NOMO-1 treated with dmso at 0.1 percent for 144 hours (cell line): Measurements from ENCODE around the gene VAMP4.
A peak's percentile ranks its signal among the peaks of the same experiment; 100 is the strongest.

Experiments used
- DNase-seq: peaks from one replicate; lab custom pipeline; 2025; ENCODE audit not compliant: unreplicated experiment; lab: John Stamatoyannopoulos, UW

The VAMP4 gene, protein sequence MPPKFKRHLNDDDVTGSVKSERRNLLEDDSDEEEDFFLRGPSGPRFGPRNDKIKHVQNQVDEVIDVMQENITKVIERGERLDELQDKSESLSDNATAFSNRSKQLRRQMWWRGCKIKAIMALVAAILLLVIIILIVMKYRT

DNA sequence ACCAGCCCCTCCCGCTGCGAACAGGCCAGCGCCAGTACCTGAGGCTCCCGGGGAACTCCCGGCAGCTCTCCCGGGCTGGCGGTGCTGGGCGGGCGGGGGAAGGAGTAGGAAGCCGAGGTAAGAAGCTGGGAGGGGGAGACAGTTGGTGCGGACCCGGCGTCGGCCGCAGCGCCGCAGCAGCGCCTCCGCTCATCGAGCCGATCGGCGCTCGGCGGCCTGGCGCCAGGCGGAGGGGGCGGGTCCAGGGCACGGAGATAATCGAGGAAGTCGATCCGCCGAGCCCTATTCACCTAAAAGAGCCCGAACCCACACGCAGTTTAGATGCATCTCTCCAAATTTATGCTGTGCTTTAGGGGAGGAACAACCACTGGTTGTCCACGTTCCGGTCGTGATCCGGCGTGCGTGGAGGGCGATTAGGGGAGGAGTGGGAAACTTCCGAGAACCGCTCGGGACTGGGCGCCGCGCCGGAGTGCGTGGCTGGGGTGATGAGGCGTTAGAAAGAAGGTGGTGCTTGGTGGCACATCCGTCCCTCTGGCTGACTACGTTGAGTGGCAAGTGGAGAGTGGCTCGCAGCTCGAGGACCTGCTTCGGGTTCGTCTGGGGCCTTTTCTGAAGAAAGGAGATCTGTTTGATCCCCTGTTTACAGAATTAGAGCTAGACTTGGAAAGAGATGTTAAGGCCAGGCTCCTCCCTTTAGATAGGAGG is at the start of gene VAMP4:
VAMP4 (minus strand) TSS at position 194 of the 705 bp plus-strand sequence. CDS start 3,651 bp downstream, outside the sequence.
- DNase-seq, result peak; percentile 61

DNA sequence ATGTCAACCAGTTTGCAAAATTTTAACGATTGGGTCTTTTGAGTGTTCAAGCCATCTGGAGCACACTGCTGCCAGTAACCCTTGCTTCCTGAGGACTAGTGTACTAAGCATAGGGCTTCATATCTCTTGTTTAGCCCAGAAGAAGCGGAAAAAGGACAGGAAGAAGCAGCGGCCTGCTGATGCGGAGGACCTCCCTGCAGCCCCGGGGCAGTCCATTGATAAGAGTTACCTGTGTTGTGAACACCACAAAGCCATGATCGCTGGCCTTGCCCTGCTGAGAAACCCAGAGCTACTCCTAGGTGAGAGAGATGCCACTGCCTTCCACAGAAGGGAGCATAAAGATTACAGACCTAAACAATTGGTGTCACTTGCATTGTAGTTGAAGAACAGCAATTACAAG is 48.5 kb upstream of the VAMP4 start:
- DNase-seq, result no peak

DNA sequence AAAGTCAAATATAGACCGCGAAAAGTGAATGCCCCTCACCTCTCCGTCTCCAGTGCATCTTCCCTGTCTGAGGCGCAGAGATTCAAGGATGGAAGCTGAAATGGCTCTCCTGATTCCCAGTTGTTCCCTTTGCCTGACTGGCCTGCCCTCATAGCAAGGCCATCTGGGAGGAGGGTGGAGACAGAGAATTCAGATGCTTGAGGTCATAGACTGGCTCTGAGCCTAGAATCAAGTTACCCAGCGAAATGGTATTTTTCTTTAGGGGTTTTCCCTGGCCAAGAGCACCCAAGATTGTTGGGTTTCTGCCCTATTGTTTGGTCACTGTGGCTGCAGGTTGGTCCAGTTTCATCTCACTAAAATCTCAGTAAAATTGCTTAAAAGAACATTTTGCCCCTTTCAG is 46.8 kb upstream of the VAMP4 start:
- no peak for DNase-seq

DNA sequence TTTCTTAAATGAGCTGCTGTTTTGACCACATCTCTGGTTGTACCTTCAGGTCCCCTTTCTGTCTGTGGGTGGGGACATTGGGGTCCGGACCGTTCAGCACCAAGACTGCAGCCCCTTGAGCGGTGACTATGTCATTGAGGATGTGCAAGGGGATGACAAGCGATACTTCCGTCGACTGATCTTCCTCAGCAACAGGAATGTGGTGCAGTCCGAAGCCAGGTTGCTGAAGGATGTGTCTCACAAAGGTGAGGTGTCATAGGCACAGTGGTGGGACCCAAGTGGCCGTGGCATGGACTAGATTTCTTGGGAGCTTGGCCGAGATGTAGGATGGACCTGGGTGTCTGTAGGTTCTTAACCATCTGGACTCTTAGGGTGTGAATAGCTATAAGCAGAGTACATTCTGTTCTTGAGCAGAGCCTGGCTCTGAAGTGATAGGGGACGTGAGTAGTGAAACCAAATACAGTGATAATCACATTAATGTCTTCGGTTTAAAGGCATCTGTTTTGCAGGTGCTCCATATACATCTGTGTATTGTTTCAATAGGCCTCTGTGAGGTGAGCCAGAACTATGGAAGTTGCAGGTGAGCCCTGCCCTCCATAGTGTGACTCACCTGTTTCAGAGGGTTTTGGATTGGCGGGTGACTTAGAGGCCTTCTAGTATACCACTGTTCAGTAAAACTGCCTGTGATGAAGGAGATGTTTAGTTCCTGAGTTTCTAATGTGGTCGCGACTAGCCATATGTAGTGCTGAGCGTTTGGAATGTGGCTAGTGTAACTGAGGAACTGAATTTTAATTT is 46.0 kb upstream of the VAMP4 start:
- no peak for DNase-seq

DNA sequence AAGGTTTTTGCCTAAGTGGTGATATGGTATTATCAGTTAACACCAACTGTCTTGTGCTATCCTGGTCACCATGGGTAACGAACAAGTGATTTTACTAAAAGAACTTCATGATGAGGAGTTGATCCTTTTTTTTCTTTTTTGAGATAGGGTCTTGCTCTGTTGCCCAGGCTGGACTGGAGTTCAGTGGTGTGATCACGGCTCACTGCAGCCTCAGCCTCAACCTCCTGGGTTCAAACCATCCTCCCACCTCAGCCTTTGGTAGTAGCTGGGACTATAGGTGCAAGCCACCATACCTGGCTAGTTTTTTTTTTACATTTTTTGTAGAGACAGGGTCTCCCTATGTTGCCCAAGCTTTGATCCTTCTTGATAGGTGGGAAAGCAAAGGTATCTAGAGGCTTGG is 44.7 kb upstream of the VAMP4 start:
- DNase-seq, result no peak

DNA sequence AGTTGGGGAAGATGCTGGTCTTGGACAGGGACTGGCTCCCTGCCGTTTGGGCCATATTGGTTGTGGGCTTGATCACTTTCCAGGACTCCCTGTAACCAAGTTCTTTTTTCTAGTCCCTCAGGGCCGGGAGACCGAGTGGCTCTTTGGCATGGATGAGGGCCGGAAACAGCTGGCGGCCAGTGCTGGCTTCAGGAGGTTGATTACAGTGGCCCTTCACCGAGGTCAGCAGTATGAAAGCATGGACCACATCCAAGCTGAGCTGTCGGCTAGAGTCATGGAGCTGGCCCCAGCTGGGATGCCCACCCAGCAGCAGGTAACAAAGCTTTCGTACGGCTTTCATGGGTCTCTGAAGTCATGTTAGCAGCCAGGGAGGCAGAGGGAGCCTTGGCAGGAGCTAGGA is 43.9 kb upstream of the VAMP4 start:
- no peak for DNase-seq

DNA sequence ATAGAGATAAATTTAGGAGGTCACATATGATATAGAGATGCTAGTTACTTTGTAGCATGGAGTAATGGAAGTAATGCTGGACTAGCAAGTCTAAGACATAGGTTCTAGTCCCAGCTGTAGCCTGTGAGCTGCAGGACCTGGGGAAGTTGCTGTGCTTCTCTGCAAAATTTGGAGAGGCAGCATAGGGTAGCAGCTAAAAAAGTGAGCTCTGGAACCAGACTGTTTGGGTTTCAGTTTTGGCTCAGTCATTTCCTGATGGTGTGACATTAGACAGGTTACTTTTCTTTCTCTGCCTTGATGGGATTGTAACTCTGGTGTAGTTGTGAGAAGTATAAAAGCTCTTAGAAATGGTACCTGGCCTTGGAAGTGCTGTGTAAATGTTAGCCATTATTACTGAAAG is 42.9 kb upstream of the VAMP4 start:
- DNase-seq, result no peak

DNA sequence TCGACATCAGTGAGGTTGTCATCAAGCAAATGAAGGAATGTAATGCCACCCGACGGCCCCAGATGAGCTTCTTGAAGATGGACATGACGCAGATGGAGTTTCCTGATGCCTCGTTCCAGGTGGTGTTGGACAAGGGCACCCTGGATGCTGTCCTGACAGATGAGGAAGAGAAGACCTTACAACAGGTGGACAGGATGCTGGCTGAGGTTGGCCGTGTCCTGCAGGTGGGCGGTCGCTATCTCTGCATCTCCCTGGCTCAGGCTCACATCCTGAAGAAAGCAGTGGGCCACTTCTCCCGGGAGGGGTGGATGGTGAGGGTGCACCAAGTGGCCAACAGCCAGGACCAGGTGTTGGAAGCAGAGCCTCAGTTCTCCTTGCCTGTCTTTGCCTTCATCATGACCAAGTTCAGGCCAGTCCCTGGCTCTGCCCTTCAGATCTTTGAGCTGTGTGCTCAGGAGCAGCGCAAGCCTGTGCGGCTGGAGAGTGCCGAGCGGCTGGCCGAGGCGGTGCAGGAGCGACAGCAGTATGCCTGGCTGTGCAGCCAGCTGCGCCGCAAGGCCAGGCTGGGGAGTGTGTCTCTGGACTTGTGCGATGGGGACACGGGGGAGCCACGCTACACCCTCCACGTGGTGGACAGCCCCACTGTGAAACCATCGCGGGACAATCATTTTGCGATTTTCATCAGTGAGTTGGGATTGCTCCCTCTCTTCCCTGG is 42.1 kb upstream of the VAMP4 start:
- DNase-seq, result no peak

DNA sequence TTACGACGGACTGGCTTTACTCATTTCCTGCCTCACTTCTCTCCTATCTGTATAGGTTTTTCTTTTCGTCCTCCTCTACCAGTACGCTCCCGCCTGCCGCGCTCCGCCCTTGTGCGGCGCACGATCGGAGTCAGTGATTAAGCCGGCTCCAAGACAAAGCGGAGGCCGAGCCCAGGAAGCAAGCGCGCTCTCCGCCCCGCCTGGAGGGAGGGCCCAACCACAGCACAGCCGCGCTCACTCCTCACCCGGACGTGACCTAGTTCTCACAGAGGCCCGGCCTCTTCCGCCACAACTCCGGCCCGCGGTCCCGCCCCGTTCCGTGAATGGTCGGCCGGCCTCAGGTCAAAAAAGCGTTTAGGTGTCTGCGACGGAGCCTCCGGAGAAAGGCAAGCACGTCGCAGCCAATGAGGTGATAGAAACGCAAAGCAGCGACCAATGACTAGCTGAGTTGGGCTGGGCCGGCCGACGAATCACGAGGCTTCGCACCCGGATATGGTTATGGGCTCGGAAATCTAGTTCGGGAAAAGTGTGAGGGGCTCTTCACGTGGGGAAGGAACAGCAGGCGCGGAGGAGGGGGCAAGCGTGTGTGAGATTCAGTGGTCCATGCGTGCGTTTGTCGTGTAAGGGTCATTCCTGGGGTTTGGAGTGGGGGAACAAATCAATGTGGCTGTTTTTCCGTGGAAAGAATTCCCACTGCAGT is 39.5 kb upstream of the VAMP4 start, which contains the start of gene METTL13:
METTL13 (plus strand) TSS at position 485 of the 700 bp plus-strand sequence. CDS start 308 bp downstream, outside the sequence.
- DNase-seq, result peak; percentile 99

DNA sequence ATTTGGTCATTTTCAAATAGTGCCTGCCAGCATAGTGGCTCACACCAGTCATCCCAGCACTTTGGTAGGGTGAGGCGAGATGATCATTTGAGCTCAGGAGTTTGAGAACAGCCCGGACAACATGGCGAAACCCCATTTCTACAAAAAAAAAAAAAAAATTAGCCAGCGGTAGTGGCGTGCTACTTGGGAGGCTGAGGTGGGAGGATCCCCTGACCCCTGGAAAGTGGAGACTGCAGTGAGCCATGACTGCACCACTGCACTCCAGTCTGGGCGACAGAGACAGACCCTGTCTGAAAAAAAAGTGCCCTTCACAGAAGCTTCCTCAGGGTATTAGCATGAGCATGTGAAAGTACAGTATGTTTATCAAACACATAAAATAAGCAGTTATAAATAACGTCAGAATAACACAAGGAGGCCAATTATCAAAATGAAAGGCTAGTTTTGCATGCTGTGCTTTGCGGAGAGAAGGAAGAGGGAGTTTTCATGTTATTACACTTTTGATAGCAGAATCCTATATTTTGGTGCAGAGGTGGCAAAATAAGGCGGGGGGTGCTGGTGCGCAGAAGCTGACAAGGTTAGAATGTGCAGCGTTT is 38.8 kb upstream of the VAMP4 start:
- DNase-seq, result no peak

DNA sequence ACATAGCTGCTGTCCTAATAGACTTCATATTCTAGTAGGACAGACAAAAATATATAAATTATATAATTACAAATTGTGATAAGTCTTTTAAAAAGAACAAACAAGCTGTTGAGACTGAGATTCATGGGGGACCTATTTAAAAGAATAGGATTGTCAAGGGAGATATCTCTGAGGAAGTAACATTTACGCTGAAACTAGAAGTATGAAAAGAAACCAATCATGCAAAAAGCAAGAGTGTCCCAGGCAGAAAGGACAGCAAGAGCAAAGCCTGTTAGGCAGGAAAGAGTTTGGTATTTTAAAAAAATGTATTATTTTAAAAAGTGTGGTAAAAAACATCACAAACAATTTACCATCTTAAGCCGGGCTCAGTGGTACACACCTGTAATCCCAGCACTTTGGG is 30.4 kb upstream of the VAMP4 start:
- DNase-seq, result no peak

DNA sequence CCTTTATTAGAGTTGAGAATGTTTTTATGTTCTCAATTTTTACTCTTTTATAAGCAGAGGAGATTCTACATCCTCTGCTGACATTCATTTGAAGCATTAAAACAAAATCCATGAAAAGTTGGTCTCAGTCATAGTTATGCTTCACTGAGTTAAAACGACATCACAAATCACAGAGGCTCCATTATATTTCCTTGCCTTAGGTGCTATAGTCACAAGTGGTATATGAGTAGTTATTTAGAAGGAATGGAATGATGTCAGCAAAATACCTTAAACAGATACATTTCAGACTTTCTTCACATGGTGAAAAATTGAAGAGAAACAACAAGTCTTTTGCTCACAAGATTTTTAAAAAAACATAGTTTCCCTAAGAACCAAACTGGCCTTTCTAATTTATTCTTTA is 27.9 kb upstream of the VAMP4 start:
- no peak for DNase-seq

DNA sequence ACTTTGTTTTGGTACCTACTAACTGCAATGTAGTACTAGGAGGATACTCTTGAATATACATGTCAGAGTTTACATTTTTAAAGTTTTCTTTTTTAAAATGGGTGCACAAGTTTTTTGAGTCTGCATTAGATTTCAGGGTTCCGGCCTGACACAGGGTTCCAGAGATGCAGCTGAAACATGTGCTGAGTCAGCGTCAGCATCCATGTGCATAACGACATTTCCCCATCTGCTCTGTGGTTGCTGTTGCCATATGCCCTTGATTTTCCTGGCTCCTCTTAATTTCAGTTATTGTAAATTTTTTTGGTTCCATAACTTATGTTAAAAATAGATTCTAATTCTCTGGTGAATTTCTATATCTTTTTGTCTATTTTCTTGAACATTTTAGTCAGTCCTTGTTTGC is 27.3 kb upstream of the VAMP4 start:
- DNase-seq, result no peak

DNA sequence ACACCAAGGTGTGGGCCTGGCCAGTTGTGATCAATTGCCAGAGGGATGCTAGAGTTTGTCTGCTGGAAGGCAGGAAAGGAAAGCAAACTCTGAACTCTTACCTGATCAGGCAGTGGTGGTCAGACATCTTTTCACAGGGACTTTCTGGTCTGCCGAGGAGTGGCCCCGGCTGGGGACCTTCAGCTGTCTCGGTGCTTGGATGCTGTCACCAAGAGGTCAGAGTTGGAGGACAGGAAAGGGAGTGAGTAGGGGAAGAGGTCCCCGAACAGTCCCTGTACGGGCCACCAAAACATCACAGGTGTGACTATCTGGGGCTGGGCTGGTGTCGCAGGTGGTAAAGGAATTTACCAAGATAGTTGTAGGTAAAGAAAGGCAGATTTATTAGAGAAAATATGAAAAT is 21.9 kb upstream of the VAMP4 start:
- no peak for DNase-seq

DNA sequence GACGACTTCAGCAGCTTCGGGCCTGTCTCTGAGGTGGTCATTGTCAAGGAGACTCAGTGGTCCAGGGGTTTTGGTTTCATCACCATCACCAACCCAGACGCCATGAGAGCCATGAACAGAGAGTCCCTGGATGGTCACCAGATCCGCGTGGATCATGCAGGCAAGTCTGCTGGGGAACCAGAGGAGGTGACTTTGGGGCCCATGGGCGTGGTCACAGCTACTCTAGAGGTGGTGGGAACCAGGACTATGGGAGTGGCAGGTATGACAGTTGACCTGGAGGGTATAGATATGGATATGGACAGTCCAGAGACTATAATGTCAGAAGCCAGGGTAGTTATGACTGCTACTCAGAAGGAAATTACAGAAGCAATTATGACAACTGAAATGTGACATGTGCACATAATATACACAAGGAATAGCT is 20.3 kb upstream of the VAMP4 start:
- no peak for DNase-seq

DNA sequence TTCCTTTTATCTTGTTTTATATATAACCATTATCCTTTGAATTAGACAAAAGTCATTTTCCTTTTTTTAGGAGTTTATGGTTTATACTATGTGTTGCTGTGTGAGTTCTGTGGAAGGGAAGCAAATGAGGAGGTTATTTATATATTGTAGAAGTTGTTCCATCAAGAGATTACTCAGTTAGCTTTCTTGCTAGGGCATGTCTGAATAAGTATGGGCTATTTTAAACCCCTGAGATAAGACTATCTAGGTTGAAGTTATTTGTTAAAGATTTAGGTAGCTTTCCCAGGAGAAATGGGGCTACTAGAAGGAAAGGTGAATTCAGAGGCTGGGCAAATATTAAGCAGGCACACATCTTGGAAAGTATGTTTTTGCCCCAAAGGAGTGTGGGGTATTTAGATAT is 16.1 kb upstream of the VAMP4 start:
- no peak for DNase-seq

DNA sequence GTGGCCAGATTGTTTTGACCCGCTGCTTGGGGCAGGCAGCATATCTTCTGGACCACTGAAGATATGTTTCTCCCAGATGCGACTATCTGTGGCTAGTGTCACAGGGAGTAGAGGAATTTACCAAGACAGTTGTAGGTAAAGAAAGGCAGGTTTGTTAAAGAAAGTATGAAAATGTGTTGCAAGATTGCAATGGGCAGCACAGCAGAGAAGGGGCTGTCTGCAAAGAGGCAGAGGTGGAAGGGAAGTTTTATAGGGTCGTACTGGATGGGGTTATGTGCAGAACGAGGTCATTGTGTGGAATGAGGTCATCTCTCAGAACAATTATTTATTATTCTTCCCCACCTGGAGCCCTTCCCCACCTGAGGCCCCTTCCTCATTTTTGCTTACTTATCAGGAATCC is 15.0 kb upstream of the VAMP4 start:
- no peak for DNase-seq

DNA sequence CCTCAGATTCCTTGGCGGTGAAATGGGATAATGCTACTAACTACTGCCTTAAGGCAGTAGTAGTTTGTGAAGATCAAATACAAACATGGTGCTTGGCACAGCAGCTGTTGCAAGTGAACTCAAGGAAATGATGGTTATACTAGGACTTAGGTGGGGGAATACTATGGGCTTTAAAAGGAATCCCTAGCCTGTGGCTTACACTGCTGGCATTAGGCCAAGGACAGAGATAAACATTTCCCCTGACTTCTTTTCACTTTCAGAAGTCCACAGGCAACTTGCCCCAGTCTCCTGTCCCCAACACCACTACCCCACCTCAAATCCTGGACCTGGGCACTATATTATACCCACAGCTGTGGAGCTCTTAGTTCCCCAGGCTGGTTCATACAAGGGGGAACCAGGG is 13.1 kb upstream of the VAMP4 start:
- DNase-seq, result no peak

DNA sequence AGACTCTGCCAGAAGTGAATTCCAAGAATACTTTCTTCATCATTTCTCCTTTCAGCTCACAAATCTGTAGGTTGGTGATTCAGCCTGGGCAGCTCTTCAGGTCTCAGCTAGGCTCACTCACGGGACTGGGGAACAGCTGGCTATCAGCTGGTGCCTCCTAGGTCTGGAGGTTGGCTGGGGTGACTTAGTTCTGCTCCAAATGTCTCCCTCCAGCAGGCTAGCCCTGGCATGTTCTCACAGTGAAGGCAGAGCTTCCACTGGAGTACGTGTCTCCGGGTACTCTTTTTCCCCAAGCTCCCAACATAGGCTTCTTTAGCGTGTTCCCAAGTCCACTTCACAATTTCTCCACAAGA is 12.5 kb upstream of the VAMP4 start:
- no peak for DNase-seq

DNA sequence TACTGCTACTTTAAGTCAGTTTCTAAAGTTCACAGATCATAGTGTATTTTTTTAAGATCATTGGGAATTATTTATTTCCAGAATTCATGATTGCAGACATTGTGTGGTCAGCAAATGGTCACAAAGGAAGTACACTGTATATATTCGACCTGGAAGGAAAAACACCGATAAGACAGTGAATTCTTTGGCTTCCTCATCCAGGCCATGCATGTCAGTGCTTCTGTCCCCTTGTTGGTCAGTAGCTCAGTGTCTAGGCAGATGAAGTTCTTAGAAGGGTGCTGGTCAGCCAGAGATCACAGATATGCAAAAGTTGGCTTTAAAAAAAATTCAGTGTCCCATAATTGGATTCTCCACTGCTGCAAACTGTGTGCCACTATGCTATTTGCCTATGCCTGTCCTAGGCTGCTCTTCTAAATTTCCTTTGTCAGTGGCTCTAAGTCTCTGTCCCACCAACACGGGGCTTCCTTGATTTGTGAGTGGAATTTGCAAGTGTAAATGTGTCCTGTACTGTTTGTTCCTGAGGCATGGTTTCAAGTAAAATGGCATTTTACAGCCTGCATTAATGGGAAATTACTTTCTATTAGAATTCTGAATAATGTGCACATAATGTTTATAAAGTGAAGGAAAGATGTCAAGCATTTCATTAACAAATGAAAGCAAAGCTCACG is 12.0 kb upstream of the VAMP4 start:
- no peak for DNase-seq
